Measurements from ENCODE around the gene BRD9.
"Not testable (repeated sequence)": the region's sequence is repeated elsewhere in the genome, so short reads cannot be mapped to it uniquely, and the experiment has no call there.

BRD9 gene

DNA sequence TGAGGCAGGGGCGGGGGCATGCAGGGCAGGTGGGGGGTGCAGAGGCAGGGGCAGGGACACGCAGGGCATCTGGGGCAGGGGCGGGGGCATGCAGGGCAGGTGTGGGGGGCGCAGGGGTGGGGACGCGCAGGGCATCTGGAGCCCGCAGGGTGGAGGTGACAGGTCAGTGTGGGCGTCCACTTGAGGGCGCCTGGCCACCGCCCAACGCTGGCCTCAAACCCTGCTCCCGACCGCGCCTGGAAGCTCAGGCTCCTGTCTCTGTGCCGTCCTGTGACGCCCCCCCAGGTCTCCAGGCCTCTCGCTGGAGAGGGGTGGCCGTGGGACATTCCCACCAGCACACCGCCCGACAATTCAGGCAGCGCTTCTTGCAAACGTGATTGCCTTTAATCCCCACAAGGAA lies 48.7 kb downstream of the BRD9 start:
- DNase-seq (ENCODE audit: low read depth), result not testable (repeated sequence)

GRCh38 chr5:843371-843770 lies 49.2 kb downstream of the BRD9 start:
- DNase-seq (ENCODE audit: low read depth), result not testable (repeated sequence)

DNA sequence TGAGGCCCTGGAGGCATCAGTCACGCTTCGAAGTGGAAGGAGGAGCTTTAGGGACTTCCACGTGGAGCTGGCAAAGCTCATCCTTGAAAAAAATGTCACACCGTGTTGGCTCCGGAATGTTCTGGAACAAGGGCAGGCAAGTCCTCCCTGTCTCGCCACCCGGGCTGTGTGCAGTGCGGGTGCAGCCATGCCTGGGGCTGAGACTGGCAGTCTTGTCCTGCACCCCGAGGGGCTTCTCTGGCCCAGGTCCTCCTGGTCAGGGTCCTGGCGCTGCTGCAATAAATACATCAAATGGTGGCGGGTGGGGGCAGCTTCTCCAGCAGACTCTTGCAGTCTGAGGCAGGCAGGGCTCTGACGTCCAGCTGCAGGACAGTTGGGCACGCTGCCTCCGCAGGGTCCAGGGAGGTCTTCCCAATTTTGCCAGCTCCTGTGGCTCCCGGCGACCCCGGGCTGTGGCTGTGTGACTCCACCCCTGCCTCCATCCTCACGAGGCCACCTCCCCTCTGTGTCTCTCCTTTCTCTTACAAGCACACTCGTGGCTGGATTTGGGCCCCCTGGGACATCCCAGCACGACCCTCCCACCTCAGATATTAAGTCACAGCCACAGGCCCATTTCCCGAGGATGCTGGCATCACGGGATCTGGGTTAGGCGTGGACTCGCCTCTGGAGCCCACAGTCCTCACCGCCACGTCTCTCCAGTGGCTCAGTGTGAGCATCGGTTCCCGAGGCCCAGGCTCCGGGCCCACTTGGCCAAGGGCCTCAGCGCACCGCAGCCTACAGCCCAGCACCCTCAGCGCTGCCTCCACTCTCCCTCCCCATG lies 50.0 kb downstream of the BRD9 start:
- DNase-seq (ENCODE audit: low read depth), result not testable (repeated sequence)

GRCh38 chr5:841531-842401 lies 50.8 kb downstream of the BRD9 start:
- not testable (repeated sequence) for DNase-seq (ENCODE audit: low read depth)

DNA sequence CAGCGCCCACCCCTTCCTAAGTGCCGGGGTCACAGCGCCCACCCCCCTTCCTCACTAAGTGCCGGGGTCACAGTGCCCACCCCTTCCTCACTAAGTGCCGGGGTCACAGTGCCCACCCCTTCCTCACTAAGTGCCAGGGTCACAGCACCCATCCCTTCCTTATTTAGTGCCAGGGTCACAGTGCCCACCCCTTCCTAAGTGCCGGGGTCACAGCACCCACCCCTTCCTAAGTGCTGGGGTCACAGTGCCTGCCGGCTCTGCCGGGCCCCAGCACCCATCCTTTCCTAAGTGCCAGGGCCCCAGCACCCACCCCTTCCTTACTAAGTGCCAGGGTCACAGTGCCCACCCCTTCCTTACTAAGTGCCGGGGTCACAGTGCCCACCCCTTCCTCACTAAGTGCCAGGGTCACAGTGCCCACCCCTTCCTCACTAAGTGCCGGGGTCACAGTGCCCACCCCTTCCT lies 51.6 kb downstream of the BRD9 start:
- DNase-seq (ENCODE audit: low read depth), result not testable (repeated sequence)

- not testable (repeated sequence) for DNase-seq (ENCODE audit: low read depth)
Observed at GRCh38 chr5:840118-840973, 52.3 kb downstream of the BRD9 start.

DNA sequence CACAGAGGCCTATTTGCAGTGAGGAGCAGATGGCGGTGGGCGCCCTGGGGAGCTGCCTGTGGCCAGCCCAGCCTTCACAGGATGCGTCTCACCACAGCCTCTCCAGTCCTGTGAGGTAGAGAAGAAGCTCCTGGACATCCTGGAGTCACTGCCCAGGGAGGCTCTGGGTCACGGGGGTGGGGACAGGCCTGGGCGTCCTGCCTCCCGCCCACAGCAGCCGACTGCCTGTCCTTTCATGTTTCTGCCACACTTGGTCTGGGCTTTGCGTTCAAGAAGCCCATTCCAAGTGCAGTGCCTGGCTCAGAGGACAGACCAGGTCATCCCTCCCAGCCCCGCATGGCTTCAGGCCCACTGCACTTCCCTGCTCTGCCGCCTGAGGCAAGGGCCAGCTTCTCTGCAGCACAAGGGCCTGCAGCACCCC lies 54.2 kb downstream of the BRD9 start:
- not testable (repeated sequence) for DNase-seq (ENCODE audit: low read depth)

- not testable (repeated sequence) for DNase-seq (ENCODE audit: low read depth)
Observed at GRCh38 chr5:837621-838121, 54.9 kb downstream of the BRD9 start.

DNA sequence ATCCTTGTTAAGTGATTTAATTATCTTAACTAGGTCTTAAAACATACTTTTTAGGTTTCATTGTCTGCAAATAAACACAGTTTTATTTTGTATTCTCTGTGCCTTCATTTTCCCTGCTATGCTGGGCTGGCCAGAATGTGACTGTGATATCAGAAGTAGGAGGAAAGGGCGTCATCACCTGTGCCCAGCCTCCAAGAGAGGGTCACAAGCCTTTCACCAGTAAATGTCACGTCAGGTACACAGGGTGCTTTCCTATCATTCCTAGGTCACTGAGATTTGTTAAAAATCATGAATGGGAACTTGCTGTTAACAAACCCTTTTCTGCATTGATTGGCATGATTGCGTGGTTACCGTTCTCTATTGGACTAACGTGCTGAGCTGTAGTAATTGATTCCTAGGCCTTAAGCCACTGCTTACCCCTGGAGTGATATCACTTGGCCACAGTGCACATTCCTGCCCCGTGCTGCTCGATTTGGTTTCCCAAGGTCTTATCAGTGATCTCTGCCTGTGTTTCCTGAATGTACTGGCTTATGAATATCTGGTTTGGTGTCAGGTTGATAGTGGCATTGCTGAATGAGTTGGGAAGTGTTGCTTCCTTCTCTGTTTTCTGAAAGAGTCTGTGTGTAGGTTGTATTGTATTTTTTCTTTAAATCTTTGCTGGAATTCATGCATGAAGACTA lies 56.5 kb downstream of the BRD9 start:
- DNase-seq (ENCODE audit: low read depth), result not testable (repeated sequence)

DNA sequence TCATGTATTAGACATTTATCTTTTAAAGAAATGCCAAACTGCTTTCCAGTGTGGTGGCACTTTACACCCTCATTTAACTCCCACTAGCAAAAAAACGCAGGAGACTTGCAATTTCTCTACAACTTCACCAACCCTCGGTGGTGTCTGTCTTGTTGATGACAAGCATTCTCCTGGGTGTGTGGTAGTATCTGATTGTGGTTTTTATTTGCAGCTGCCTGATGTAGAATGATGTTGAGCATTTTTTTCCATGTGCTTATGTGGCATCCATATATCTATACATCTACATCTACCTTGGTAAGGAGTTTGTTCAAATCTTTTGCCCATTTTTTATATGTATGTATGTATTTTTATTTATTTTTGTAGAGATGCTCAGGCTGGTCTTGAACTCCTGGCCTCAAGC lies 58.6 kb downstream of the BRD9 start:
- DNase-seq (ENCODE audit: low read depth), result not testable (repeated sequence)

- not testable (repeated sequence) for DNase-seq (ENCODE audit: low read depth)
Observed at GRCh38 chr5:828194-828593, 64.4 kb downstream of the BRD9 start.

- not testable (repeated sequence) for DNase-seq (ENCODE audit: low read depth)
Observed at GRCh38 chr5:825544-825943, 67.1 kb downstream of the BRD9 start.

DNA sequence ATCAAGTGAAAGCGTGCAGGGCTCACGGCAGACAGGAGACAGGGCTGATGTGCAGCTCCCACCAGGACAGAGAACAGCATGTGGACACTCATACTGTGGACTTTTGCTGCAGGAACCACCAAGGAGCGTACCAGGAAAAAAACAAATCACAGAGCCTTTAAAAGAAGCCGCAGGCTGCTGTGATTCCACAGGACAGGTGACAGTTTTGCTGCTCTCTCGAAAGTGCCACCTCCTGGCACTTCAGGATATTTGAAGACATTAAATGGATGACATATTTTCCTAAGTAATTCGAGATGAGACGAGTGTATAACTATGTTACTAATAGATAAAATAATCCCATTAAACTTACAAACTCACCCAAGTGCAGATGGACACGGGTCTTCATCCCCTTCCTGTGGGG lies 71.1 kb downstream of the BRD9 start:
- no peak for DNase-seq (ENCODE audit: low read depth)

GRCh38 chr5:820245-820644 lies 72.4 kb downstream of the BRD9 start:
- no peak for DNase-seq (ENCODE audit: low read depth)

DNA sequence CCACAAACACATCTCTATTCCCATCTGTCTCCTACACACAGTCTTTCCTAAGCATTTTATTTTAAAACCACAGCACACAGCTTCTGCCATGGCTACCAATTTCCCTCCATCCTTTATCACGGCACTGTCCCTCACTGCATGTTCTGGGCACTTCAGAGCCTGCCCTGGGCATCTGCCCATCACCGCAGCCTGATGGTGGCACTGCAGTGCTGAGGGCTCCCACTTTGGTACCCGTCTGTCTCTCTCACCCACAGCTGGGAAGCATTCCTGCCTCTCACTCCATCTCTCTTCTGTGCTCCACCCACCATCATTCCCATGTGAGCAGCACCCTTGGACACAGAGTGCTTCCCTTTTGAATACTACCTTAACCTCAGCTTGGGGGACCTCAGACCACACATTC lies 73.5 kb downstream of the BRD9 start:
- DNase-seq (ENCODE audit: low read depth), result no peak

DNA sequence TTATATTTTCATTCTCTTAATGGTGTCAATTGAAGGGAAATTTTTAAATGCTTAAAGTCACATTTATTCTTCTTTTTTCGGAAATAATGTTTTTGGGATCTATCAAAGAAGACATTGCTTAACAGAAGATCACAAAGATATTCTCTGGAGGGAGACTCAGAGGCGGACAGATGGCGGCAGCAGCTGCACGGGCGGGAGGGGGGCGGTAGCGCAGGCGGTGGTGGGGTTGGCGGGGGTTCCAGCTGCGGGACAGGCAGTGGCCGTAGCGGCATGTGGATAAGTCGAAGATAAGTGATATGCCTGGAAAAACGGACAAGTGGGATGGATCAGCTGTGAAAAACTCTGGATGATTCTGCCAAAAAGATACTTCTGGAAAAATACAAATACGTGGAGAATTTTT lies 76.4 kb downstream of the BRD9 start:
- no peak for DNase-seq (ENCODE audit: low read depth)

DNA sequence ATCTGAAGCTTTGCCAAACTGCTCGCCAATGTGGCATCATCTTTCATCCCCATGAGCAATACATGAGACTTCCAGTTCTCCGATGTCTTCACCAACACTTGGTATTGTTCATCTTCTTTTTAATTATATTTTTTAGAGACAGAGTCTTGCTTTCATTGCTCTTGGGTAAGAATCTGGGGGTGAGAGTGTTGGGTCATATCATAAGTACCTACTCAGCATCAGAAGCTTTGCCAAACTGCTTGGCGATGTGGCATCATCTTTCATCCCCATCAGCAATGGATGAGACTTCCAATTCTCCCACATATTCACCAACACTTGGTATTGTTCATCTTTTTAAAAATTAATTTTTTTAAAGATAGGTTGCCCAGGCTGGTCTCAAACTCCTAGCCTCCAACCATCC lies 77.2 kb downstream of the BRD9 start:
- no peak for DNase-seq (ENCODE audit: low read depth)

All from activated T-helper 9 cell treated with anti-CD3 and anti-CD28 coated beads, Interleukin-2, amount 50 U/mL, for 16 hours (primary cell).